T-helper 22 cell (primary cell): ENCODE data around the gene RPL9.
"Not testable (repeated sequence)": the region's sequence is repeated elsewhere in the genome, so short reads cannot be mapped to it uniquely, and the experiment has no call there.

ENCODE experiments used
- DNase-seq: peaks from one replicate; pipeline ENCODE4 v3.0.0-alpha.2; 2020; ENCODE audit warnings: low read depth

The RPL9 gene

GRCh38 chr4:39425297-39425696 lies 33.4 kb downstream of the RPL9 start:
- DNase-seq = not testable (repeated sequence)

- no peak for DNase-seq
Measured at GRCh38 chr4:39422247-39422646, 36.5 kb downstream of the RPL9 start.

GRCh38 chr4:39415678-39416283 lies 42.9 kb downstream of the RPL9 start:
- DNase-seq = no peak

GRCh38 chr4:39411561-39411960 lies 47.2 kb downstream of the RPL9 start:
- not testable (repeated sequence) for DNase-seq

- no peak for DNase-seq
Measured at GRCh38 chr4:39410415-39410814, 48.3 kb downstream of the RPL9 start.

GRCh38 chr4:39407584-39407885 lies 51.2 kb downstream of the RPL9 start:
- DNase-seq = no peak

- no peak for DNase-seq
Measured at GRCh38 chr4:39406763-39407583, 51.7 kb downstream of the RPL9 start, which contains the start of gene KLB. Gene KLB (plus strand): TSS chr4:39406930. CDS start chr4:39406950, 20 bp downstream.
